DOHH2 (cell line): ENCODE measurements around the gene WNT3.

Experiments
- H3F3A ChIP-seq: fragments of 200-600 bp; sonication (generic), shearing (Covaris generic); 2 replicates; pipeline ENCODE4 v1.6.0; 2016; ENCODE audit warnings: antibody characterized with exemption, mild to moderate bottlenecking; ENCODE audit not compliant: control insufficient read depth, insufficient read depth
- H3K27ac ChIP-seq: fragments of 200-600 bp; sonication (generic); 2 replicates; pipeline ENCODE4 v1.5.1; 2014; ENCODE audit warnings: low read depth, mild to moderate bottlenecking, low read length, moderate library complexity
- H3K27me3 ChIP-seq: fragments of 200-600 bp; sonication (generic); 2 replicates; pipeline ENCODE4 v1.6.1; 2014; ENCODE audit warnings: mild to moderate bottlenecking, low read length, mixed read lengths; ENCODE audit not compliant: control insufficient read depth
- H3K36me3 ChIP-seq: fragments of 200-600 bp; sonication (generic); 2 replicates; pipeline ENCODE4 v1.6.1; 2014; ENCODE audit warnings: mild to moderate bottlenecking, low read length, moderate library complexity, mixed read lengths; ENCODE audit not compliant: control insufficient read depth
- H3K4me1 ChIP-seq: fragments of 200-600 bp; sonication (generic); 2 replicates; pipeline ENCODE4 v1.6.1; 2014; ENCODE audit warnings: mild to moderate bottlenecking, low read length, mixed read lengths; ENCODE audit not compliant: control insufficient read depth
- H3K4me2 ChIP-seq: fragments of 200-600 bp; sonication (generic); 2 replicates; pipeline ENCODE4 v1.6.0; 2014; ENCODE audit warnings: mild to moderate bottlenecking, low read length, moderate library complexity
- H3K4me3 ChIP-seq: fragments of 200-600 bp; sonication (generic); 2 replicates; pipeline ENCODE4 v1.5.1; 2014; ENCODE audit warnings: mild to moderate bottlenecking, low read length, mixed read lengths
- H3K79me2 ChIP-seq: fragments of 200-600 bp; sonication (generic); 2 replicates; pipeline ENCODE4 v1.6.1; 2014; ENCODE audit warnings: mild to moderate bottlenecking, low read length, mixed read lengths; ENCODE audit not compliant: control insufficient read depth
- H3K9me2 ChIP-seq: fragments of 200-600 bp; sonication (generic); replicated peaks from 2 replicates; pipeline ENCODE4 v1.6.1; 2014; ENCODE audit warnings: mild to moderate bottlenecking, low read length, mixed read lengths; ENCODE audit not compliant: control insufficient read depth
- H3K9me3 ChIP-seq: fragments of 200-600 bp; sonication (generic); 2 replicates; pipeline ENCODE4 v1.6.1; 2014; ENCODE audit warnings: antibody characterized with exemption, low read length, mixed read lengths; ENCODE audit not compliant: control insufficient read depth, insufficient read depth
- H4K20me1 ChIP-seq: fragments of 200-600 bp; sonication (generic); 2 replicates; pipeline ENCODE4 v1.6.0; 2014; ENCODE audit warnings: low read depth, mild to moderate bottlenecking, antibody characterized with exemption, low read length, moderate library complexity; ENCODE audit not compliant: control insufficient read depth, insufficient read depth
- CTCF ChIP-seq: fragments of 200-600 bp; sonication (generic); IDR thresholded peaks from one replicate; pipeline ENCODE4 v1.5.1; 2014; ENCODE audit warnings: antibody characterized with exemption, mild to moderate bottlenecking, low read depth, low read length; ENCODE audit not compliant: poor library complexity, severe bottlenecking
- EZH2phosphoT487 ChIP-seq: fragments of 200-600 bp; sonication (generic); IDR thresholded peaks from 2 replicates; pipeline ENCODE4 v1.6.1; 2017; ENCODE audit warnings: borderline replicate concordance, mild to moderate bottlenecking, antibody characterized with exemption, low read length, moderate library complexity, mixed read lengths

WNT3 gene

GRCh38 chr17:46730679-46731078 lies 87.8 kb downstream of the WNT3 start:
- Histone ChIP-seq H3K4me1 (peaks cover 6% of the 10 kb centered on the region), H3K9me2 (no peaks in the 10 kb centered on the region), H3K27ac (no peak overlapping the region), H3K79me2 (no peaks in the 10 kb centered on the region), H3K9me3 (no peaks in the 10 kb centered on the region), H3F3A (no peaks in the 10 kb centered on the region), H3K27me3 (no peaks in the 10 kb centered on the region), H4K20me1 (no peaks in the 10 kb centered on the region), H3K4me3 (no peak overlapping the region), H3K36me3 (peaks cover 15% of the 10 kb centered on the region; the same call in 1 of the 2 replicates), H3K4me2 (no peak overlapping the region)
- TF ChIP-seq EZH2phosphoT487 = no peak
- TF ChIP-seq CTCF = no peak

GRCh38 chr17:46730026-46730425 lies 88.5 kb downstream of the WNT3 start:
- TF ChIP-seq CTCF (no peak), EZH2phosphoT487 (no peak)
- no peaks in the 10 kb centered on the region for H3K9me2 ChIP-seq
- no peaks in the 10 kb centered on the region for H3F3A ChIP-seq
- no peaks in the 10 kb centered on the region for H3K27me3 ChIP-seq
- no peaks in the 10 kb centered on the region for H3K79me2 ChIP-seq
- no peaks in the 10 kb centered on the region for H4K20me1 ChIP-seq
- peaks cover 15% of the 10 kb centered on the region; the same call in 1 of the 2 replicates for H3K36me3 ChIP-seq
- no peak overlapping the region for H3K27ac ChIP-seq
- no peaks in the 10 kb centered on the region for H3K9me3 ChIP-seq
- H3K4me1 ChIP-seq = no peaks in the 10 kb centered on the region
- H3K4me3 ChIP-seq = no peak overlapping the region
- no peak overlapping the region for H3K4me2 ChIP-seq

- Histone ChIP-seq H3K36me3 (0 out of 2 replicates have a peak, but pooled peaks cover 9% of the 10 kb centered on the region), H3K27me3 (no peaks in the 10 kb centered on the region), H3K9me2 (no peaks in the 10 kb centered on the region), H3K4me2 (no peak overlapping the region), H3F3A (no peaks in the 10 kb centered on the region), H3K9me3 (no peaks in the 10 kb centered on the region), H3K4me3 (no peak overlapping the region), H3K27ac (no peak overlapping the region), H3K79me2 (no peaks in the 10 kb centered on the region), H4K20me1 (no peaks in the 10 kb centered on the region), H3K4me1 (no peaks in the 10 kb centered on the region)
- TF ChIP-seq EZH2phosphoT487 (no peak), CTCF (no peak)
These were observed 90.7 kb downstream of the WNT3 start for GRCh38 chr17:46727572-46728348.
